Esophagus squamous epithelium (tissue), 4 donors: Measurements from ENCODE around the gene ASTN1.

ENCODE experiments used
- POLR2A ChIP-seq, 4 donors: fragments of 450-650 bp; IDR thresholded peaks; one replicate each; pipeline ENCODE4 v1.6.1; 2017; ENCODE audit warnings: antibody characterized with exemption in 4 of 4, mild to moderate bottlenecking in 4 of 4, moderate library complexity in 3 of 4
- TF ChIP-seq, protein P1 (sequence below), 6 experiments: fragments of 450-650 bp in 4 of 6; fragments of 200-600 bp in 2 of 6; sonication (generic) in 2 of 6; IDR thresholded peaks; one replicate each; pipeline ENCODE4 v1.5.1; 2016 to 2019; ENCODE audit warnings: antibody characterized with exemption in 6 of 6, mild to moderate bottlenecking in 4 of 6, moderate library complexity in 4 of 6

DNA sequence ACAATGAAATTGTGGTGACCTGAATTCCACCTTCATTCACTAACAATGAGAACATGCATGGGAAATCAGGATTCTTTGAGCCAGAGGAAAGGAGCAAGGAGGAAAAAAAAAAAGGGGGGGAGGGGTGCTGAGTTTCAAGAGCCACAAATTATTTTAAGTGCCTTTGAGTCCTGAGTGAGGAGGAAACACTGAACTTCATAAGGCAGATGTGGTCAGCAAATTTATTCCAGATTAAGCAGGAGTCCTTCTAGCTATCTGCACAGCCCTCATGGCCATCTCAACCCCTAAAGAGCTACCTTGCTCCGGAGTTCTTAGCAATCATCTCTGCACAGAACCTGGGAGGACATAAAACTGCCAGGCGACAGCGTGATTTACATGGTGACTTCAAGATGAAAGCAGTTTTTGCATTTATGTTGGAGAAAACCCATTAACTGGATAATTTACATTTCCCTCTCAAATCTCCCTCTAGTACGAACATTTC lies 21.7 kb downstream of the ASTN1 start:
- TF ChIP-seq, protein P1, sequence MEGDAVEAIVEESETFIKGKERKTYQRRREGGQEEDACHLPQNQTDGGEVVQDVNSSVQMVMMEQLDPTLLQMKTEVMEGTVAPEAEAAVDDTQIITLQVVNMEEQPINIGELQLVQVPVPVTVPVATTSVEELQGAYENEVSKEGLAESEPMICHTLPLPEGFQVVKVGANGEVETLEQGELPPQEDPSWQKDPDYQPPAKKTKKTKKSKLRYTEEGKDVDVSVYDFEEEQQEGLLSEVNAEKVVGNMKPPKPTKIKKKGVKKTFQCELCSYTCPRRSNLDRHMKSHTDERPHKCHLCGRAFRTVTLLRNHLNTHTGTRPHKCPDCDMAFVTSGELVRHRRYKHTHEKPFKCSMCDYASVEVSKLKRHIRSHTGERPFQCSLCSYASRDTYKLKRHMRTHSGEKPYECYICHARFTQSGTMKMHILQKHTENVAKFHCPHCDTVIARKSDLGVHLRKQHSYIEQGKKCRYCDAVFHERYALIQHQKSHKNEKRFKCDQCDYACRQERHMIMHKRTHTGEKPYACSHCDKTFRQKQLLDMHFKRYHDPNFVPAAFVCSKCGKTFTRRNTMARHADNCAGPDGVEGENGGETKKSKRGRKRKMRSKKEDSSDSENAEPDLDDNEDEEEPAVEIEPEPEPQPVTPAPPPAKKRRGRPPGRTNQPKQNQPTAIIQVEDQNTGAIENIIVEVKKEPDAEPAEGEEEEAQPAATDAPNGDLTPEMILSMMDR (IDR thresholded peaks at IDR 0.05), result no peak
- TF ChIP-seq POLR2A (IDR thresholded peaks at IDR 0.05), result no peak
